HL-60/S4 (cell line): ENCODE measurements around the gene CLDN1.

Experiments used
- in situ Hi-C: fragments of 300-500 bp; cut with MboI; formaldehyde crosslinking; loops from 2 replicates; pipeline ENCODE4 v1.14.3; 2022; ENCODE audit warnings: low sequenced_read_pairs

Gene CLDN1

GRCh38 chr3:190321789-190322603 is at the start of gene CLDN1:
Gene CLDN1, minus strand, starts transcription at chr3:190322446. Its CDS starts 240 bp downstream, at chr3:190322206.
- in situ Hi-C loops = loop anchor here (10.0 to 25.0 kb wide), 2 partner anchors 97 to 360 kb away; no protein-coding TSS in a partner anchor

- in situ Hi-C loops = no loop called here
Observed at GRCh38 chr3:190371152-190371551, 48.9 kb upstream of the CLDN1 start.

- in situ Hi-C loops = no loop called here
Observed at GRCh38 chr3:190370369-190370768, 48.1 kb upstream of the CLDN1 start.

- in situ Hi-C loops = no loop called here
Observed at GRCh38 chr3:190369668-190370295, 47.5 kb upstream of the CLDN1 start.

GRCh38 chr3:190368881-190369280 is 46.6 kb upstream of the CLDN1 start:
- in situ Hi-C loops = no loop called here

GRCh38 chr3:190366133-190366532 is 43.9 kb upstream of the CLDN1 start:
- in situ Hi-C loops = no loop called here

- in situ Hi-C loops = no loop called here
Observed at GRCh38 chr3:190362258-190362657, 40.0 kb upstream of the CLDN1 start.

- in situ Hi-C loops = no loop called here
Observed at GRCh38 chr3:190361791-190362190, 39.5 kb upstream of the CLDN1 start.

GRCh38 chr3:190360228-190360627 is 38.0 kb upstream of the CLDN1 start:
- in situ Hi-C loops = no loop called here

- in situ Hi-C loops = no loop called here
Observed at GRCh38 chr3:190359813-190360212, 37.6 kb upstream of the CLDN1 start.

- in situ Hi-C loops = no loop called here
Observed at GRCh38 chr3:190357468-190357867, 35.2 kb upstream of the CLDN1 start.

GRCh38 chr3:190356246-190356645 is 34.0 kb upstream of the CLDN1 start:
- in situ Hi-C loops = no loop called here

- in situ Hi-C loops = no loop called here
Observed at GRCh38 chr3:190352861-190353457, 30.7 kb upstream of the CLDN1 start.

- in situ Hi-C loops = no loop called here
Observed at GRCh38 chr3:190346541-190346940, 24.3 kb upstream of the CLDN1 start.

- in situ Hi-C loops = no loop called here
Observed at GRCh38 chr3:190345878-190346277, 23.6 kb upstream of the CLDN1 start.

GRCh38 chr3:190345027-190345821 is 23.0 kb upstream of the CLDN1 start:
- in situ Hi-C loops = no loop called here

GRCh38 chr3:190340071-190340470 is 17.8 kb upstream of the CLDN1 start:
- in situ Hi-C loops = no loop called here

GRCh38 chr3:190339130-190339529 is 16.9 kb upstream of the CLDN1 start:
- in situ Hi-C loops = no loop called here

- in situ Hi-C loops = no loop called here
Observed at GRCh38 chr3:190338717-190339116, 16.5 kb upstream of the CLDN1 start.

GRCh38 chr3:190337301-190337700 is 15.1 kb upstream of the CLDN1 start:
- in situ Hi-C loops = no loop called here
